SKM-1 treated with dmso at 0.1 percent for 144 hours (cell line): Measurements from ENCODE around the gene PDZK1IP1.
"Not testable (repeated sequence)": the region's sequence is repeated elsewhere in the genome, so short reads cannot be mapped to it uniquely, and the experiment has no call there.

Experiments used
- DNase-seq: peaks from one replicate; lab custom pipeline; 2025; ENCODE audit not compliant: unreplicated experiment; lab: John Stamatoyannopoulos, UW

PDZK1IP1 gene

GRCh38 chr1:47223921-47224675, 34.3 kb upstream of the PDZK1IP1 start:
- no peak for DNase-seq

GRCh38 chr1:47223174-47223920, 33.5 kb upstream of the PDZK1IP1 start:
- DNase-seq = no peak

GRCh38 chr1:47222476-47222875, 32.6 kb upstream of the PDZK1IP1 start:
- no peak for DNase-seq

- no peak for DNase-seq
Observed at GRCh38 chr1:47219590-47220220, 29.9 kb upstream of the PDZK1IP1 start.

- no peak for DNase-seq
Observed at GRCh38 chr1:47219001-47219400, 29.2 kb upstream of the PDZK1IP1 start.

- DNase-seq = no peak
Observed at GRCh38 chr1:47216278-47217059, 26.6 kb upstream of the PDZK1IP1 start.

GRCh38 chr1:47215713-47216112, 25.9 kb upstream of the PDZK1IP1 start:
- no peak for DNase-seq

- no peak for DNase-seq
Observed at GRCh38 chr1:47214549-47214948, 24.7 kb upstream of the PDZK1IP1 start.

GRCh38 chr1:47213230-47213963, 23.6 kb upstream of the PDZK1IP1 start:
- no peak for DNase-seq

GRCh38 chr1:47212636-47213229, 22.9 kb upstream of the PDZK1IP1 start:
- DNase-seq = no peak

GRCh38 chr1:47211796-47212269, 22.0 kb upstream of the PDZK1IP1 start:
- no peak for DNase-seq

GRCh38 chr1:47210666-47211065, 20.8 kb upstream of the PDZK1IP1 start:
- no peak for DNase-seq

- no peak for DNase-seq
Observed at GRCh38 chr1:47209725-47210325, 20.0 kb upstream of the PDZK1IP1 start.

GRCh38 chr1:47209091-47209490, 19.3 kb upstream of the PDZK1IP1 start:
- DNase-seq = no peak

- no peak for DNase-seq
Observed at GRCh38 chr1:47208374-47208850, 18.6 kb upstream of the PDZK1IP1 start.

- no peak for DNase-seq
Observed at GRCh38 chr1:47207803-47208373, 18.1 kb upstream of the PDZK1IP1 start.

- no peak for DNase-seq
Observed at GRCh38 chr1:47205918-47206317, 16.1 kb upstream of the PDZK1IP1 start.

- not testable (repeated sequence) for DNase-seq
Observed at GRCh38 chr1:47203504-47203903, 13.7 kb upstream of the PDZK1IP1 start.

GRCh38 chr1:47201179-47201578, 11.3 kb upstream of the PDZK1IP1 start:
- DNase-seq = no peak
